ENCODE measurements around the gene ZBTB32.

The ZBTB32 gene

DNA sequence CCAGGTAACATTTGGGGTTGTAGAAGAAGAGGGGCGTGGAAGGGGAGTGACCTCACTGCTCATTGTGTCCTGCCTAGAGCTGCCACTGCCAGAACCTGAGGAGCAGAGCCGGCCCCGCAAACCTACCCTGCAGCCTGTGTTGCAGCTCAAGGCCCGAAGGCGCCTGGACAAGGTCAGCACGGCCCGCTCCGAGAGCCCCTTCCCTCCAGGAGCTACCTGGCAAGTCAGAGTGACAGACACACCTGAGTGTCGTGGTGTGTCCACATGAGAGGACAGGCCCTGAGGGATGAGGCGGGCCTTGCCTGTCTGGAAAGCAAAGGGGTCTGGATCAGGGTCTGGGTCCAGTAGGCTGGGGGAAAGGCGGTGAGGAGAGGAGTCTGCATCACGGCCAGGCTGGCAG, 20.2 kb downstream of the ZBTB32 start:
- TF ChIP-seq, protein P1, sequence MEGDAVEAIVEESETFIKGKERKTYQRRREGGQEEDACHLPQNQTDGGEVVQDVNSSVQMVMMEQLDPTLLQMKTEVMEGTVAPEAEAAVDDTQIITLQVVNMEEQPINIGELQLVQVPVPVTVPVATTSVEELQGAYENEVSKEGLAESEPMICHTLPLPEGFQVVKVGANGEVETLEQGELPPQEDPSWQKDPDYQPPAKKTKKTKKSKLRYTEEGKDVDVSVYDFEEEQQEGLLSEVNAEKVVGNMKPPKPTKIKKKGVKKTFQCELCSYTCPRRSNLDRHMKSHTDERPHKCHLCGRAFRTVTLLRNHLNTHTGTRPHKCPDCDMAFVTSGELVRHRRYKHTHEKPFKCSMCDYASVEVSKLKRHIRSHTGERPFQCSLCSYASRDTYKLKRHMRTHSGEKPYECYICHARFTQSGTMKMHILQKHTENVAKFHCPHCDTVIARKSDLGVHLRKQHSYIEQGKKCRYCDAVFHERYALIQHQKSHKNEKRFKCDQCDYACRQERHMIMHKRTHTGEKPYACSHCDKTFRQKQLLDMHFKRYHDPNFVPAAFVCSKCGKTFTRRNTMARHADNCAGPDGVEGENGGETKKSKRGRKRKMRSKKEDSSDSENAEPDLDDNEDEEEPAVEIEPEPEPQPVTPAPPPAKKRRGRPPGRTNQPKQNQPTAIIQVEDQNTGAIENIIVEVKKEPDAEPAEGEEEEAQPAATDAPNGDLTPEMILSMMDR (conservative IDR thresholded peaks at IDR 0.05; ENCODE audit: control insufficient read depth, insufficient read depth, low read depth, low read length): no peak
- DNase-seq (ENCODE audit: low read depth): no peak
- H3K4me3 ChIP-seq (ENCODE audit: control insufficient read depth, low read depth, low read length): no peak overlapping the region

DNA sequence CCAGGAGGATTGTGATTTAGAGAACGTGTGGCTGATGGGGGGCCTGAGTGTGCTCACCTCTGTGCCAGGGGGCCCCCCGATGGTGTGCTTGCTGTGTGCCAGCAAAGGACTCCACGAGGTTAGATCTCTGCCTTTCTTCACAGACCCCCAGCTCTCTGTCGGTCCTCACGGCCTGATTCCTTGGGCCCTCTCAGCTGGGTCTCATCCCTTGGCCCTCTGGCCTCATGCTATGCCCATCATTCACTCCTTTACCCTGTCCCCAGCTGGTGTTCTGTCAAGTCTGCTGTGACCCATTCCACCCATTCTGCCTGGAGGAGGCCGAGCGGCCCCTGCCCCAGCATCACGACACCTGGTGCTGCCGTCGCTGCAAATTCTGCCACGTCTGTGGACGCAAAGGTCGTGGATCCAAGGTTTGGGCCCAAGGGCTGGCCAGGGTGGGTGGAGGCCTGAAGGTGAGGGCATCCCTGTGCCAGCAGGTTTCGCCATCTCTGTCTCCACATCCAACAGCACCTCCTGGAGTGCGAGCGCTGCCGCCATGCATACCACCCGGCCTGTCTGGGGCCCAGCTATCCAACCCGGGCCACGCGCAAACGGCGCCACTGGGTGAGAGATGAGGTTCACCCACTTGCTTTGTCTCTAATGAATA, 21.0 kb downstream of the ZBTB32 start:
- TF ChIP-seq, protein P1 (conservative IDR thresholded peaks at IDR 0.05; ENCODE audit: control insufficient read depth, insufficient read depth, low read depth, low read length): no peak
- no peak for DNase-seq (ENCODE audit: low read depth)
- no peak overlapping the region for H3K4me3 ChIP-seq (ENCODE audit: control insufficient read depth, low read depth, low read length)

DNA sequence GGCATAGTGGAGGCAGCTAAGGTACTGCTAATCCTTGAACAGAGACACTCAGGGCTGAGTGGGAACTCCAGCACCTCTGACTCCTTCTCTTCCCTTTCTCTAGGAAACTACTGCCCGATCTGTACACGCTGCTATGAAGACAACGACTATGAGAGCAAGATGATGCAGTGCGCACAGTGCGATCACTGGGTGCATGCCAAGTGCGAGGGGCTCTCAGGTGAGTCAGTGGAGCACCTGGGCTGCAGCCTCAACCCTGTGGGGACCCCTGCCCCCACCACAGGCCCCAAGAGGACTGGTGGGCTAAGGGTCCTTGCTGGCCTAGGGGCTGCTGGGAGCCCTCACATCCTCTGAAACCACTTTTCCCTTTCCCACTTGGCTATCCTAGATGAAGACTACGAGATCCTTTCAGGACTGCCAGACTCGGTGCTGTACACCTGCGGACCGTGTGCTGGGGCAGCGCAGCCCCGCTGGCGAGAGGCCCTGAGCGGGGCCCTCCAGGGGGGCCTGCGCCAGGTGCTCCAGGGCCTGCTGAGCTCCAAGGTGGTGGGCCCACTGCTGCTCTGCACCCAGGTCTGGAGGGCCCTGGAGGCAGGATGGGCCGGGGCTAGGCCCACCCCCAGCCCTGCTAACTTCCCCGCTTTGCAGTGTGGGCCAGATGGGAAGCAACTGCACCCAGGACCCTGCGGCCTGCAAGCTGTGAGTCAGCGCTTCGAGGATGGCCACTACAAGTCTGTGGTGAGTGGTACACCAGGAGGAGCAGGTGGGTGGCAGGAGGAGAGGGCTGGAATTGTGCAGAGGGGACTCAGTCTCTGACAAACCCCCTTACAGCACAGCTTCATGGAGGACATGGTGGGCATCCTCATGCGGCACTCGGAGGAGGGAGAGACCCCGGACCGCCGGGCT, 22.9 kb downstream of the ZBTB32 start:
- DNase-seq (ENCODE audit: low read depth): no peak
- no peak overlapping the region for H3K4me3 ChIP-seq (ENCODE audit: control insufficient read depth, low read depth, low read length)
- TF ChIP-seq, protein P1 (conservative IDR thresholded peaks at IDR 0.05; ENCODE audit: control insufficient read depth, insufficient read depth, low read depth, low read length): no peak

DNA sequence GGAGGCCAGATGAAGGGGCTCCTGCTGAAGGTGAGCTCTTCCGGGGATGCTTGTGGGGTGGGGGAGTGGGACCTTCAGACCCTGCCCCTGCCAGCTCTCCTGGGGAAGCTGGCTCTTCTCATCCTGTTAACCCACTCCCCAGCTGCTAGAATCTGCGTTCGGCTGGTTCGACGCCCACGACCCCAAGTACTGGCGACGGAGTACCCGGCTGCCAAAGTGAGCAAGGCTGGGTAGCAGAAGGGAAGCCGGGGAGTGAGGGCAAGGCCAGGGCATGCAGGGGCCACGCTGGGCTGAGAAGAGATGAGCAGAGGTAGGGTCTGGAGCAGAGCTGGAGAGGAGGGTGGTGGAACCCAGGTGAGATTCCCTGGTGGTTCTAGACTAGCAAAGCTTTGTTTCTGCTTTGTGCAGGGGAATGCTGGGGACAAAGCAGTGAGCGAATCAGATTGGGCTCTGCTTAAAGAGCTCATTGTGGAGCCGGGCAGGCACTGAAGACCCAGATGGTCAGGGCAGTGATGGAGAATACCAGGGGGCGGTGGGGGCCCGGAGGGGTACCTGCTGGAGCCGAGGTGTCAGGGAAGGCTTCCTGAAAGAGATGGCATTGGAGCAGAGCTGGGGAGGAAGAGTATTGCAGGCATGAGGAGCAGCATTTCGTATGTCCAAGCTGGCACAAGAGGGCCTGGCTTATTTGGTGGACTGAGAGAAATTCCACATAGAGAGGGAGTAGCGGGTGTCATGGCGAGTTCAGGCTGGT, 23.8 kb downstream of the ZBTB32 start:
- DNase-seq (ENCODE audit: low read depth): no peak
- TF ChIP-seq, protein P1 (conservative IDR thresholded peaks at IDR 0.05; ENCODE audit: control insufficient read depth, insufficient read depth, low read depth, low read length): no peak
- H3K4me3 ChIP-seq (ENCODE audit: control insufficient read depth, low read depth, low read length): no peak overlapping the region

DNA sequence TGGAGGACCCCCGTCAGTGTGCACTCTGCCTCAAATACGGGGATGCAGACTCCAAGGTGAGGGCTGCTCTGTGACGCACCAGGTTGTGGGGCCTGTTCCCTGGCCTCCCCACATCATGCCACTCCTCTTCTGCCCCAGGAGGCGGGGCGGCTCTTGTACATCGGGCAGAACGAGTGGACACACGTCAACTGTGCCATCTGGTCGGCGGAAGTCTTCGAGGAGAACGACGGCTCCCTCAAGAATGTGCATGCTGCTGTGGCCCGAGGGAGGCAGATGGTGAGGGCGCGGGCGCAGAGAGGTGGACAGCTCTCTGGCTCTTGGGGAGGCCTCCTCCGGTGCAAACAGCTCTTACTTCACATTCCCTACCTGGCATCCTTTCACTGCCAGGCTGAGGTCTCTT, 24.7 kb downstream of the ZBTB32 start:
- no peak overlapping the region for H3K4me3 ChIP-seq (ENCODE audit: control insufficient read depth, low read depth, low read length)
- no peak for DNase-seq (ENCODE audit: low read depth)
- TF ChIP-seq, protein P1 (conservative IDR thresholded peaks at IDR 0.05; ENCODE audit: control insufficient read depth, insufficient read depth, low read depth, low read length): no peak

DNA sequence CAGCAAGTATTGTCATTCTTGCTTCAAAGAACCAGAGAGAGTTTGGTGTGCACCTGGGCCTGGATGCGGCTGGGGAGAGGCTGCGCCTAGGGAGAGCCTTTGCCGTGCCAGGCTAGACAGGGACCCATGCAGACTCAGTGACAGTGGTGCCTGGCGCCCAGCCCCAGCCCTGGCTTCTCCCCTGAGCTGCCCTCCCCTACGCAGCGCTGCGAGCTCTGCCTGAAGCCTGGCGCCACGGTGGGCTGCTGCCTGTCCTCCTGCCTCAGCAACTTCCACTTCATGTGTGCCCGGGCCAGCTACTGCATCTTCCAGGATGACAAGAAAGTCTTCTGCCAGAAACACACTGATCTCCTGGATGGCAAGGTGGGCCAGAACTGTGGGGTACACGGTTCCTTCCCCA, 25.4 kb downstream of the ZBTB32 start:
- TF ChIP-seq, protein P1 (conservative IDR thresholded peaks at IDR 0.05; ENCODE audit: control insufficient read depth, insufficient read depth, low read depth, low read length): no peak
- no peak overlapping the region for H3K4me3 ChIP-seq (ENCODE audit: control insufficient read depth, low read depth, low read length)
- DNase-seq (ENCODE audit: low read depth): no peak

Measured in fibroblast of mammary gland (primary cell).